ENCODE measurements around the gene ANKLE2. TPM values are rescaled to one million over a fixed set of nuclear protein-coding genes. Genes with fewer than 3 reads are reported as not detected.
A peak's percentile ranks its signal among the peaks of the same experiment; 100 is the strongest.
"Not testable (repeated sequence)": the region's sequence is repeated elsewhere in the genome, so short reads cannot be mapped to it uniquely, and the experiment has no call there.

The ANKLE2 gene
- total RNA-seq, 2 donors from 2014 or later = 154 to 189 TPM

GRCh38 chr12:132754160-132754932 lies 7.3 kb downstream of the ANKLE2 start:
- H3K36me3 Mint-ChIP-seq (ENCODE audit: insufficient read depth in 2 of 2) = peaks cover 9 to 36% of the 10 kb centered on the region in 2 donors
- H3K27ac Mint-ChIP-seq = no peak overlapping the region
- H3K4me1 Mint-ChIP-seq (ENCODE audit: low read depth) = peaks cover 18% of the 10 kb centered on the region
- H3K27me3 Mint-ChIP-seq (ENCODE audit: low read depth) = no peaks in the 10 kb centered on the region
- ATAC-seq (replicated peaks in 1 of 2) (no peak), DNase-seq (no peak)
- no peak overlapping the region for H3K4me3 Mint-ChIP-seq
- no peaks in the 10 kb centered on the region for H3K9me3 Mint-ChIP-seq

DNA sequence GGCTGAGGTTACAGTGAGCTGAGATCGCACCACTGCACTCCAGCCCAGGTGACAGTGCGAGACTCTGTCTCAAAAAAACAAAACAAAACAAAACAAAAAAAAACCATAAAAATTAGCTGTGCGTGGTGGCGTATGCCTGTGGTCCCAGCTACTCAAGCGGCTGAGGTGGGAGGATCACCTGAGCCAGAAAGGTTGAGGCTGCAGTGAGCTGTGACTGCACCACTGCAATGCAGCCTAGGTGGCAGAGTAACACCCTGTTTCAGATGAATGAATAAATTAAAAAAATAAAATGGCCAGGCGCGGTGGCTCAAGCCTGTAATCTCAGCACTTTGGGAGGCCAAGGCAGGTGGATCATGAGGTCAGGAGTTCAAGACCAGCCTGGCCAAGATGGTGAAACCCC lies 8.0 kb downstream of the ANKLE2 start:
- Mint-ChIP-seq H3K4me1 (ENCODE audit: low read depth) (peaks cover 15% of the 10 kb centered on the region), H3K36me3 (ENCODE audit: insufficient read depth in 2 of 2) (peaks cover 9 to 36% of the 10 kb centered on the region in 2 donors)
- not testable (repeated sequence) for H3K4me3 Mint-ChIP-seq; DNase-seq; H3K27ac Mint-ChIP-seq; H3K27me3 Mint-ChIP-seq (ENCODE audit: low read depth); ATAC-seq (replicated peaks in 1 of 2); H3K9me3 Mint-ChIP-seq

GRCh38 chr12:132748319-132748718 lies 13.3 kb downstream of the ANKLE2 start:
- DNase-seq = no peak
- Mint-ChIP-seq H3K27me3 (ENCODE audit: low read depth) (no peaks in the 10 kb centered on the region), H3K36me3 (ENCODE audit: insufficient read depth in 2 of 2) (peaks cover 15 to 52% of the 10 kb centered on the region in 2 donors), H3K27ac (no peak overlapping the region), H3K9me3 (no peaks in the 10 kb centered on the region), H3K4me1 (ENCODE audit: low read depth) (no peaks in the 10 kb centered on the region), H3K4me3 (no peak overlapping the region)
- ATAC-seq (replicated peaks in 1 of 2) = no peak

- Mint-ChIP-seq H3K36me3 (ENCODE audit: insufficient read depth in 2 of 2) (peaks cover 15 to 53% of the 10 kb centered on the region in 2 donors), H3K4me3 (no peak overlapping the region), H3K27ac (no peak overlapping the region), H3K27me3 (ENCODE audit: low read depth) (no peaks in the 10 kb centered on the region), H3K4me1 (ENCODE audit: low read depth) (no peaks in the 10 kb centered on the region), H3K9me3 (no peaks in the 10 kb centered on the region)
- no peak for ATAC-seq (replicated peaks in 1 of 2)
- no peak for DNase-seq
Measured at GRCh38 chr12:132747896-132748295, 13.7 kb downstream of the ANKLE2 start.

- ATAC-seq (replicated peaks in 1 of 2) = no peak
- H3K27me3 Mint-ChIP-seq (ENCODE audit: low read depth) = no peaks in the 10 kb centered on the region
Measured at GRCh38 chr12:132747395-132747794, 14.2 kb downstream of the ANKLE2 start.

DNA sequence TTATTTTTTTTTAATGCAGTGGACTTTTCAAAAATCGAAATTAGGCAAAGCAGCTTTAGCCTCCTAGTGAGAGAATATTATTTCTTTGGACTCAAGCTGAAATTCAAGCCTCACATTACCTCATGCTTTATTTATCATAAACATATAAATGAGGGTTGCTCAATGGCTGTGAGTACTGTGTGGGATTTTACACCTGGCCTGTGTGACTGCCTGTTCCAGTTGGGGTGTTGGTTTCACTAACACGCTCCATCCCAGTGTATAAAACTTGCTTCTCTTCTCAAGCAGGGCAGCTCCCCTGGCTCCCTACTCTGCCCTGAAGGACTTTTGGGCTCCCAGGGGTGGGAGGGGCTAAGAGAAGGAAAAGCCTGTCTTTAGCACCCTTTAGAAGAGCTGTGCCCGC lies 15.0 kb downstream of the ANKLE2 start:
- Mint-ChIP-seq H3K36me3 (ENCODE audit: insufficient read depth in 2 of 2) (peaks cover 19 to 62% of the 10 kb centered on the region in 2 donors), H3K4me1 (ENCODE audit: low read depth) (no peaks in the 10 kb centered on the region), H3K9me3 (peaks cover 0 to 3% of the 10 kb centered on the region in 2 donors), H3K27me3 (ENCODE audit: low read depth) (no peaks in the 10 kb centered on the region), H3K4me3 (no peak overlapping the region), H3K27ac (no peak overlapping the region)
- DNase-seq = no peak
- ATAC-seq (replicated peaks in 1 of 2) = no peak

More at GRCh38 chr12:132747395-132747794, 14.2 kb downstream of the ANKLE2 start:
- Mint-ChIP-seq H3K4me1 (ENCODE audit: low read depth) (no peaks in the 10 kb centered on the region), H3K36me3 (ENCODE audit: insufficient read depth in 2 of 2) (peaks cover 20 to 55% of the 10 kb centered on the region in 2 donors), H3K4me3 (no peak overlapping the region), H3K27ac (no peak overlapping the region), H3K9me3 (peaks cover 0 to 3% of the 10 kb centered on the region in 2 donors)
- DNase-seq = no peak

GRCh38 chr12:132743831-132744230 lies 17.8 kb downstream of the ANKLE2 start:
- H3K27me3 Mint-ChIP-seq (ENCODE audit: low read depth) = no peaks in the 10 kb centered on the region
- no peak overlapping the region for H3K4me3 Mint-ChIP-seq
- peaks cover 0 to 3% of the 10 kb centered on the region in 2 donors for H3K9me3 Mint-ChIP-seq
- no peak for DNase-seq
- ATAC-seq (replicated peaks in 1 of 2) = no peak
- peak overlapping the region; percentile 17 for H3K27ac Mint-ChIP-seq
- H3K36me3 Mint-ChIP-seq (ENCODE audit: insufficient read depth in 2 of 2) = peaks cover 30 to 76% of the 10 kb centered on the region in 2 donors
- no peaks in the 10 kb centered on the region for H3K4me1 Mint-ChIP-seq (ENCODE audit: low read depth)

- no peak for ATAC-seq (replicated peaks in 1 of 2)
Measured at GRCh38 chr12:132741620-132742019, 20.0 kb downstream of the ANKLE2 start.

GRCh38 chr12:132740652-132741051 lies 21.0 kb downstream of the ANKLE2 start:
- Mint-ChIP-seq H3K9me3 (peaks cover 0 to 3% of the 10 kb centered on the region in 2 donors), H3K27me3 (ENCODE audit: low read depth) (no peaks in the 10 kb centered on the region), H3K27ac (no peak overlapping the region), H3K4me3 (no peak overlapping the region), H3K4me1 (ENCODE audit: low read depth) (no peaks in the 10 kb centered on the region), H3K36me3 (ENCODE audit: insufficient read depth in 2 of 2) (peaks cover 30 to 75% of the 10 kb centered on the region in 2 donors)
- DNase-seq = no peak
- no peak for ATAC-seq (replicated peaks in 1 of 2)

More at GRCh38 chr12:132741620-132742019, 20.0 kb downstream of the ANKLE2 start:
- no peak for DNase-seq
- H3K9me3 Mint-ChIP-seq = peaks cover 0 to 3% of the 10 kb centered on the region in 2 donors
- peak overlapping the region; percentile 14 for H3K27ac Mint-ChIP-seq
- no peaks in the 10 kb centered on the region for H3K4me1 Mint-ChIP-seq (ENCODE audit: low read depth)
- H3K27me3 Mint-ChIP-seq (ENCODE audit: low read depth) = no peaks in the 10 kb centered on the region
- no peak overlapping the region for H3K4me3 Mint-ChIP-seq
- H3K36me3 Mint-ChIP-seq (ENCODE audit: insufficient read depth in 2 of 2) = peaks cover 30 to 72% of the 10 kb centered on the region in 2 donors

- Mint-ChIP-seq H3K36me3 (ENCODE audit: insufficient read depth in 2 of 2) (peaks cover 28 to 76% of the 10 kb centered on the region in 2 donors), H3K27ac (no peak overlapping the region), H3K4me1 (ENCODE audit: low read depth) (no peaks in the 10 kb centered on the region), H3K27me3 (ENCODE audit: low read depth) (no peaks in the 10 kb centered on the region), H3K9me3 (peaks cover 0 to 3% of the 10 kb centered on the region in 2 donors), H3K4me3 (no peak overlapping the region)
- DNase-seq (no peak), ATAC-seq (replicated peaks in 1 of 2) (no peak)
Measured at GRCh38 chr12:132740313-132740646, 21.4 kb downstream of the ANKLE2 start.

DNA sequence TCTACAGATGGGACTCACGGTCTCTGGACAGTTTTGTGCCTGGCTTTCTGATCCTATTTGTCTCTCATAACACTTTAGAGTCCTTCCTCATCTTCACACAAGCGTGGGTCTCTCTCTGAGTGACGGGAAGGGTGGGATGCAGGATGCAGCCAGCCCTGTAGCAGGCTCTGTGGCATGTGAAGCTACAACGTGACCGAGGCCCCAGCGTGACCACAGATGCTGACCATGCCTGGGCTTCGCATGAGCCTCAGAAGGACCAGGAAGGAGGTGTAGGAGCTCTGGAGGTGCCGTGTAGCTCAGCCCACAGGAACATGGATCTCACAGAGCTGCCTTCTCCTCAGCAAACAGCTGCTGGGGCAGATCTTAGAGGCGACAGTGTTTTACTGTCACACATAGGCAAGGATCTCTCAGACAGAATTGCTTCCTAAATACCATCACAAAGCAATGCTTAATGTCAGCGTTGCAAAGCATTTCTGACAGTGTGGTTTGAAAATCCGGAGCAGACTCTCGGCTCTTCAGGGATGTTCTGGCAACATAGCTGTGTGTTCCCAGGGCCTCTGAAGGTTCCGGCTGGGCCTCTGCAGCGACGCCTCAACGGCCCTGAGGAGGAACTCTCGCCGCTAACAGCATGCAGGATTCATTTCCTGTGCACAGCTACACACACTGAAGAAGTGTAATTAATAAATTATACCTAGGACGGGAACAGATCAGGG lies 21.9 kb downstream of the ANKLE2 start:
- H3K4me1 Mint-ChIP-seq (ENCODE audit: low read depth) = no peaks in the 10 kb centered on the region
- H3K9me3 Mint-ChIP-seq = peaks cover 0 to 3% of the 10 kb centered on the region in 2 donors
- no peak overlapping the region for H3K4me3 Mint-ChIP-seq
- no peak for ATAC-seq (replicated peaks in 1 of 2)
- peaks cover 25 to 75% of the 10 kb centered on the region in 2 donors for H3K36me3 Mint-ChIP-seq (ENCODE audit: insufficient read depth in 2 of 2)
- no peaks in the 10 kb centered on the region for H3K27me3 Mint-ChIP-seq (ENCODE audit: low read depth)
- peak overlapping the region; percentile 56 for H3K27ac Mint-ChIP-seq
- DNase-seq = no peak

DNA sequence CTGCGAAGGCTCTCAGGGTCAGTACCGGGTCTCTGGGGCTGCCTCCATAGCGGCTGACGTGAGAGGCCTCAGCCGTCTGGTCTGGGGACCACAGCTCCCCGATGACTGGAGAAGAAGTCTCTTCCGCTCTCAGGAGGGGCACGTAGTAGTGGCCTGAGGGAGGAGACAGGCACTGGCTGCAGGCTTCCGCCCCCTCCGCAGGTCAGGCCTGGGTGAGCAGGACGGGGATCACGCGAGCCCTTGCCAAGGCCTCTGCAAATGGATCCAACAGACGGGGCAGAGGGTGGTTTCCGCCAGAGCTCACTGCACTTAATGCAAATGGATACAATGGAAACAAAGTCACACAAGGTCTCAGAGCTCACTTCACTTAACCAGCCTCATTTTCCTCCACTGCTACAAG lies 24.7 kb downstream of the ANKLE2 start:
- no peaks in the 10 kb centered on the region for H3K9me3 Mint-ChIP-seq
- peaks cover under 1% of the 10 kb centered on the region for H3K4me1 Mint-ChIP-seq (ENCODE audit: low read depth)
- DNase-seq (no peak), ATAC-seq (replicated peaks in 1 of 2) (no peak)
- peaks cover 32 to 69% of the 10 kb centered on the region in 2 donors for H3K36me3 Mint-ChIP-seq (ENCODE audit: insufficient read depth in 2 of 2)
- H3K4me3 Mint-ChIP-seq = no peak overlapping the region
- no peak overlapping the region for H3K27ac Mint-ChIP-seq
- H3K27me3 Mint-ChIP-seq (ENCODE audit: low read depth) = no peaks in the 10 kb centered on the region

GRCh38 chr12:132736378-132736777 lies 25.3 kb downstream of the ANKLE2 start:
- ATAC-seq (replicated peaks in 1 of 2) (no peak), DNase-seq (no peak)
- H3K27ac Mint-ChIP-seq = no peak overlapping the region
- H3K36me3 Mint-ChIP-seq (ENCODE audit: insufficient read depth in 2 of 2) = peaks cover 34 to 68% of the 10 kb centered on the region in 2 donors
- no peaks in the 10 kb centered on the region for H3K9me3 Mint-ChIP-seq
- H3K4me3 Mint-ChIP-seq = no peak overlapping the region
- H3K4me1 Mint-ChIP-seq (ENCODE audit: low read depth) = peaks cover 5% of the 10 kb centered on the region
- no peaks in the 10 kb centered on the region for H3K27me3 Mint-ChIP-seq (ENCODE audit: low read depth)
